A549 (cell line): ENCODE data around the gene BPIFB2.
"Not testable (repeated sequence)": the region's sequence is repeated elsewhere in the genome, so short reads cannot be mapped to it uniquely, and the experiment has no call there.

Experiments
- CBX8 ChIP-seq: fragments of 200-600 bp; sonication (generic); IDR thresholded peaks from 2 replicates; pipeline ENCODE4 v1.6.1; 2016
- CEBPB ChIP-seq, 2 experiments: fragments of >200 bp in 1 of 2; sonication (Bioruptor Twin) in 1 of 2; formaldehyde crosslinking in 1 of 2; IDR thresholded peaks; 2 replicates each; pipeline ENCODE4 v1.6.1; 2012 to 2016
- EP300 ChIP-seq, 2 experiments: fragments of >200 bp; sonication (Bioruptor Twin); formaldehyde crosslinking; IDR thresholded peaks; 2 replicates in 1 of 2; 3 replicates in 1 of 2; pipeline ENCODE4 v1.6.1; 2016 to 2017
- MAZ ChIP-seq: fragments of 150-350 bp; IDR thresholded peaks from 2 replicates; pipeline ENCODE4 v1.6.1; 2014; ENCODE audit warnings: antibody characterized with exemption, low read depth, low read length, borderline replicate concordance
- MYC ChIP-seq: IDR thresholded peaks from 2 replicates; pipeline ENCODE4 v1.6.1; 2012; ENCODE audit warnings: mild to moderate bottlenecking, inconsistent platforms, low read length, improper control_type of control experiment, borderline replicate concordance
- POLR2A ChIP-seq: IDR thresholded peaks from 2 replicates; pipeline ENCODE4 v1.6.1; 2012; ENCODE audit warnings: mild to moderate bottlenecking, low read length
- POLR2AphosphoS2 ChIP-seq: conservative IDR thresholded peaks from 2 replicates; pipeline ENCODE4 v1.6.1; 2012; ENCODE audit warnings: low read length, improper control_type of control experiment, inconsistent platforms
- RAD21 ChIP-seq, 2 experiments: fragments of >200 bp in 1 of 2; sonication (Bioruptor Twin) in 1 of 2; formaldehyde crosslinking in 1 of 2; IDR thresholded peaks in 1 of 2; conservative IDR thresholded peaks in 1 of 2; 2 replicates in 1 of 2; 3 replicates in 1 of 2; pipeline ENCODE4 v1.6.1; 2012 to 2018; ENCODE audit warnings: inconsistent platforms in 1 of 2
- TP53 ChIP-seq: fragments of 250-450 bp; sonication (Bioruptor Pico); IDR thresholded peaks from 2 replicates; pipeline ENCODE4 v1.5.0; 2021; ENCODE audit warnings: mild to moderate bottlenecking, moderate library complexity
- TF ChIP-seq, protein P1 (sequence below): fragments of >200 bp; sonication (Bioruptor Twin); formaldehyde crosslinking; IDR thresholded peaks from 3 replicates; pipeline ENCODE4 v1.5.1; 2016
- TF ChIP-seq, protein P2 (sequence below): fragments of 200-600 bp; sonication (generic); IDR thresholded peaks from 2 replicates; pipeline ENCODE4 v1.6.1; 2016; ENCODE audit warnings: antibody characterized with exemption, mild to moderate bottlenecking, moderate library complexity
- TF ChIP-seq, protein P3 (sequence below): IDR thresholded peaks from 2 replicates; pipeline ENCODE4 v1.6.1; 2012

DNA sequence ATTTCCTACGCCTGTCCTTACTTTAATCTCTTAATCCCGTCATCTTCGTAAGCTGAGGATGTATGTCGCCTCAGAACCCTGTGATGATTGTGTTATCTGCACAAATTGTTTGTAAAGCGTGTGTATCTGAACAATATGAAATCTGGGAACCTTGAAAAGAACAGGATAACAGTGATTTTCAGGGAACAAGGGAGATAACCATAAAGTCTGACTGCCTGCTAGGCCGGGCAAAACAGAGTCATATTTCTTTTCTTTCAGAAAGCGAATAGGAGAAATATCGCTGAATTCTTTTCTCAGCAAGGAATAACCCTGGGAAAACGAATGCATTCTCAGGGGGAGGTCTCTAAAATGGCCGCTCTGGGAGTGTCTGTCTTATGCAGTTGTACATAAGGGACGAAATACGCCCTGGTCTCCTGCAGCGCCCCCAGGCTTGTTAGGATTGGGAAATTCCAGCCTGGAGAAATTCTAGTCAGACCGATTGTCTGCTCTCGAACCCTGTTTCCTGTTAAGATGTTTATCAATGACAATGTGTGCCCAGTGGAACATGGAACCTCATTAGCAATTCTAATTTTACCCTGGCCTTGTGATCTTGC lies 37.7 kb downstream of the BPIFB2 start:
- TF ChIP-seq POLR2A; MAZ; POLR2AphosphoS2; EP300 (IDR thresholded peaks at IDR 0.05); CEBPB (IDR thresholded peaks at IDR 0.05); MYC; CBX8; RAD21 (conservative IDR thresholded peaks at IDR 0.05 in 1 of 2, IDR thresholded peaks at IDR 0.05 in 1 of 2); TP53: not testable (repeated sequence)
- TF ChIP-seq, protein P1, sequence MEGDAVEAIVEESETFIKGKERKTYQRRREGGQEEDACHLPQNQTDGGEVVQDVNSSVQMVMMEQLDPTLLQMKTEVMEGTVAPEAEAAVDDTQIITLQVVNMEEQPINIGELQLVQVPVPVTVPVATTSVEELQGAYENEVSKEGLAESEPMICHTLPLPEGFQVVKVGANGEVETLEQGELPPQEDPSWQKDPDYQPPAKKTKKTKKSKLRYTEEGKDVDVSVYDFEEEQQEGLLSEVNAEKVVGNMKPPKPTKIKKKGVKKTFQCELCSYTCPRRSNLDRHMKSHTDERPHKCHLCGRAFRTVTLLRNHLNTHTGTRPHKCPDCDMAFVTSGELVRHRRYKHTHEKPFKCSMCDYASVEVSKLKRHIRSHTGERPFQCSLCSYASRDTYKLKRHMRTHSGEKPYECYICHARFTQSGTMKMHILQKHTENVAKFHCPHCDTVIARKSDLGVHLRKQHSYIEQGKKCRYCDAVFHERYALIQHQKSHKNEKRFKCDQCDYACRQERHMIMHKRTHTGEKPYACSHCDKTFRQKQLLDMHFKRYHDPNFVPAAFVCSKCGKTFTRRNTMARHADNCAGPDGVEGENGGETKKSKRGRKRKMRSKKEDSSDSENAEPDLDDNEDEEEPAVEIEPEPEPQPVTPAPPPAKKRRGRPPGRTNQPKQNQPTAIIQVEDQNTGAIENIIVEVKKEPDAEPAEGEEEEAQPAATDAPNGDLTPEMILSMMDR: not testable (repeated sequence)
- TF ChIP-seq, protein P2, sequence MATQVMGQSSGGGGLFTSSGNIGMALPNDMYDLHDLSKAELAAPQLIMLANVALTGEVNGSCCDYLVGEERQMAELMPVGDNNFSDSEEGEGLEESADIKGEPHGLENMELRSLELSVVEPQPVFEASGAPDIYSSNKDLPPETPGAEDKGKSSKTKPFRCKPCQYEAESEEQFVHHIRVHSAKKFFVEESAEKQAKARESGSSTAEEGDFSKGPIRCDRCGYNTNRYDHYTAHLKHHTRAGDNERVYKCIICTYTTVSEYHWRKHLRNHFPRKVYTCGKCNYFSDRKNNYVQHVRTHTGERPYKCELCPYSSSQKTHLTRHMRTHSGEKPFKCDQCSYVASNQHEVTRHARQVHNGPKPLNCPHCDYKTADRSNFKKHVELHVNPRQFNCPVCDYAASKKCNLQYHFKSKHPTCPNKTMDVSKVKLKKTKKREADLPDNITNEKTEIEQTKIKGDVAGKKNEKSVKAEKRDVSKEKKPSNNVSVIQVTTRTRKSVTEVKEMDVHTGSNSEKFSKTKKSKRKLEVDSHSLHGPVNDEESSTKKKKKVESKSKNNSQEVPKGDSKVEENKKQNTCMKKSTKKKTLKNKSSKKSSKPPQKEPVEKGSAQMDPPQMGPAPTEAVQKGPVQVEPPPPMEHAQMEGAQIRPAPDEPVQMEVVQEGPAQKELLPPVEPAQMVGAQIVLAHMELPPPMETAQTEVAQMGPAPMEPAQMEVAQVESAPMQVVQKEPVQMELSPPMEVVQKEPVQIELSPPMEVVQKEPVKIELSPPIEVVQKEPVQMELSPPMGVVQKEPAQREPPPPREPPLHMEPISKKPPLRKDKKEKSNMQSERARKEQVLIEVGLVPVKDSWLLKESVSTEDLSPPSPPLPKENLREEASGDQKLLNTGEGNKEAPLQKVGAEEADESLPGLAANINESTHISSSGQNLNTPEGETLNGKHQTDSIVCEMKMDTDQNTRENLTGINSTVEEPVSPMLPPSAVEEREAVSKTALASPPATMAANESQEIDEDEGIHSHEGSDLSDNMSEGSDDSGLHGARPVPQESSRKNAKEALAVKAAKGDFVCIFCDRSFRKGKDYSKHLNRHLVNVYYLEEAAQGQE: not testable (repeated sequence)
- TF ChIP-seq, protein P3, sequence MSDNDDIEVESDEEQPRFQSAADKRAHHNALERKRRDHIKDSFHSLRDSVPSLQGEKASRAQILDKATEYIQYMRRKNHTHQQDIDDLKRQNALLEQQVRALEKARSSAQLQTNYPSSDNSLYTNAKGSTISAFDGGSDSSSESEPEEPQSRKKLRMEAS: not testable (repeated sequence)
